Limb (tissue), 2 donors: ENCODE measurements around the gene GALNT2.

Source experiments
- DNase-seq, 2 donors: peaks; one replicate each; pipeline ENCODE4 v3.0.0-alpha.2; 2016; ENCODE audit errors: extremely low spot score in 2 of 2

Gene GALNT2

GRCh38 chr1:230292689-230293389 is 225.8 kb downstream of the GALNT2 start:
- no peak for DNase-seq

- no peak for DNase-seq
Observed at GRCh38 chr1:230293390-230293700, 226.3 kb downstream of the GALNT2 start.

GRCh38 chr1:230295367-230295766 is 228.3 kb downstream of the GALNT2 start:
- DNase-seq: no peak

- DNase-seq: no peak
Observed at GRCh38 chr1:230299191-230300006, 232.4 kb downstream of the GALNT2 start.

GRCh38 chr1:230300322-230301301 is 233.6 kb downstream of the GALNT2 start:
- no peak for DNase-seq

GRCh38 chr1:230301322-230301721 is 234.3 kb downstream of the GALNT2 start:
- no peak for DNase-seq

GRCh38 chr1:230301822-230302221 is 234.8 kb downstream of the GALNT2 start:
- no peak for DNase-seq

GRCh38 chr1:230303069-230303468 is 236.0 kb downstream of the GALNT2 start:
- DNase-seq: no peak

GRCh38 chr1:230303822-230304221 is 236.8 kb downstream of the GALNT2 start:
- DNase-seq: no peak

GRCh38 chr1:230306169-230306568 is 239.1 kb downstream of the GALNT2 start:
- DNase-seq: no peak

GRCh38 chr1:230307213-230307612 is 240.2 kb downstream of the GALNT2 start:
- DNase-seq: no peak

- DNase-seq: no peak
Observed at GRCh38 chr1:230308039-230308438, 241.0 kb downstream of the GALNT2 start.

- DNase-seq: no peak
Observed at GRCh38 chr1:230308821-230309220, 241.8 kb downstream of the GALNT2 start.

GRCh38 chr1:230309646-230310177 is 242.7 kb downstream of the GALNT2 start:
- no peak for DNase-seq

GRCh38 chr1:230310381-230311163 is 243.5 kb downstream of the GALNT2 start:
- peak; percentile 79 to 82 for DNase-seq

- DNase-seq: no peak
Observed at GRCh38 chr1:230312676-230313075, 245.6 kb downstream of the GALNT2 start.

GRCh38 chr1:230313453-230314141 is 246.6 kb downstream of the GALNT2 start:
- DNase-seq: no peak

GRCh38 chr1:230314142-230314470 is 247.1 kb downstream of the GALNT2 start:
- no peak for DNase-seq

- no peak for DNase-seq
Observed at GRCh38 chr1:230315099-230315498, 248.1 kb downstream of the GALNT2 start.
